WTC11 (cell line): Measurements from ENCODE around the gene SMIM24. TPM values are rescaled to one million over a fixed set of nuclear protein-coding genes. Genes with fewer than 3 reads are reported as not detected.

ENCODE experiments used
- ATAC-seq: fragments of 200-7000 bp; cut with Tn5 transposase; 2 replicates; pipeline ENCODE4 v1.10.0; 2021; ENCODE audit warnings: mild to moderate bottlenecking, moderate library complexity
- CTCF ChIA-PET: fragments of 300-600 bp; sonication (Branson Sonifier 250); formaldehyde crosslinking; loops from one replicate; lab custom pipeline; 2021; ENCODE audit warnings: antibody characterized with exemption; lab: Charles Lee
- POLR2A ChIA-PET: fragments of 350-600 bp; sonication (Branson Sonifier 250); formaldehyde crosslinking; loops from one replicate; lab custom pipeline; 2021; ENCODE audit warnings: antibody characterized with exemption; lab: Charles Lee
- DNase-seq: peaks from one replicate; pipeline ENCODE4 v3.0.0; 2021; ENCODE audit warnings: low spot score
- H3K27ac Mint-ChIP-seq: 2 replicates; pipeline ENCODE4 v1.8.0; 2021; ENCODE audit warnings: mixed read lengths
- H3K27me3 Mint-ChIP-seq: 2 replicates; pipeline ENCODE4 v1.8.0; 2021; ENCODE audit warnings: low read depth, mild to moderate bottlenecking, moderate library complexity, mixed read lengths
- H3K36me3 Mint-ChIP-seq: 2 replicates; pipeline ENCODE4 v1.8.0; 2021; ENCODE audit warnings: mixed read lengths
- H3K4me1 Mint-ChIP-seq: 2 replicates; pipeline ENCODE4 v1.8.0; 2022; ENCODE audit warnings: mixed read lengths
- H3K4me3 Mint-ChIP-seq: 2 replicates; pipeline ENCODE4 v1.8.0; 2021; ENCODE audit warnings: mild to moderate bottlenecking, moderate library complexity, mixed read lengths
- H3K9me3 Mint-ChIP-seq: 2 replicates; pipeline ENCODE4 v1.8.0; 2021; ENCODE audit warnings: mixed read lengths
- ATF1 ChIP-seq: sonication (generic); formaldehyde crosslinking; IDR thresholded peaks from 2 replicates; pipeline ENCODE4 v1.8.1; 2023; ENCODE audit warnings: mild to moderate bottlenecking, moderate library complexity, missing genetic modification reagents
- E2F1 ChIP-seq: sonication (generic); formaldehyde crosslinking; IDR thresholded peaks from 2 replicates; pipeline ENCODE4 v1.8.0; 2022; ENCODE audit warnings: mild to moderate bottlenecking, missing genetic modification reagents
- NR3C1 ChIP-seq: sonication (generic); formaldehyde crosslinking; conservative IDR thresholded peaks from 2 replicates; pipeline ENCODE4 v1.8.1; 2023; ENCODE audit warnings: low read depth, mild to moderate bottlenecking, missing genetic modification reagents
- PRDM15 ChIP-seq: sonication (generic); formaldehyde crosslinking; IDR thresholded peaks from 2 replicates; pipeline ENCODE4 v1.8.0; 2022; ENCODE audit warnings: missing genetic modification reagents
- TP53 ChIP-seq: sonication (generic); formaldehyde crosslinking; IDR thresholded peaks from 2 replicates; pipeline ENCODE4 v1.8.1; 2023; ENCODE audit warnings: mild to moderate bottlenecking, missing genetic modification reagents
- ZMAT4 ChIP-seq: fragments of 250-450 bp; sonication (Bioruptor Pico); IDR thresholded peaks from 2 replicates; pipeline ENCODE4 v1.9.0; 2021; ENCODE audit warnings: mild to moderate bottlenecking
- ZNF219 ChIP-seq: sonication (generic); formaldehyde crosslinking; IDR thresholded peaks from 2 replicates; pipeline ENCODE4 v1.8.0; 2023; ENCODE audit warnings: missing genetic modification reagents, mild to moderate bottlenecking, borderline replicate concordance
- total RNA-seq: library from RNA; stranded (reverse); gene quantifications from 3 replicates; pipeline ENCODE4 v1.2.3, GENCODE V29; 2021
- TF ChIP-seq, protein P1 (sequence below): sonication (generic); formaldehyde crosslinking; IDR thresholded peaks from 2 replicates; pipeline ENCODE4 v1.8.1; 2023; ENCODE audit warnings: mild to moderate bottlenecking, missing genetic modification reagents
- TF ChIP-seq, protein P2 (sequence below): sonication (generic); formaldehyde crosslinking; IDR thresholded peaks from 2 replicates; pipeline ENCODE4 v1.8.1; 2023; ENCODE audit warnings: mild to moderate bottlenecking, moderate library complexity, missing genetic modification reagents
- TF ChIP-seq, protein P3 (sequence below): sonication (generic); formaldehyde crosslinking; IDR thresholded peaks from 2 replicates; pipeline ENCODE4 v1.8.0; 2022; ENCODE audit warnings: mild to moderate bottlenecking, missing genetic modification reagents
- TF ChIP-seq, protein P4 (sequence below): sonication (generic); formaldehyde crosslinking; IDR thresholded peaks from 2 replicates; pipeline ENCODE4 v1.8.1; 2023; ENCODE audit warnings: mild to moderate bottlenecking, missing genetic modification reagents, borderline replicate concordance
- TF ChIP-seq, protein P5 (sequence below): sonication (generic); formaldehyde crosslinking; IDR thresholded peaks from 2 replicates; pipeline ENCODE4 v1.8.0; 2023; ENCODE audit warnings: mild to moderate bottlenecking, missing genetic modification reagents

SMIM24 gene
- total RNA-seq, 1 experiment from 2014 or later: 2.8 TPM

GRCh38 chr19:3497757-3498520, 17.6 kb upstream of the SMIM24 start:
- Mint-ChIP-seq H3K4me3 (no peak overlapping the region), H3K27ac (no peak overlapping the region), H3K4me1 (peaks cover 9% of the 10 kb centered on the region), H3K9me3 (no peaks in the 10 kb centered on the region), H3K27me3 (no peaks in the 10 kb centered on the region), H3K36me3 (peaks cover 27% of the 10 kb centered on the region)
- DNase-seq: no peak
- POLR2A ChIA-PET: no interaction called here
- CTCF ChIA-PET: no interaction called here
- TF ChIP-seq TP53: no peak
- TF ChIP-seq ZMAT4: no peak
- TF ChIP-seq ZNF219: no peak
- TF ChIP-seq, protein P1, sequence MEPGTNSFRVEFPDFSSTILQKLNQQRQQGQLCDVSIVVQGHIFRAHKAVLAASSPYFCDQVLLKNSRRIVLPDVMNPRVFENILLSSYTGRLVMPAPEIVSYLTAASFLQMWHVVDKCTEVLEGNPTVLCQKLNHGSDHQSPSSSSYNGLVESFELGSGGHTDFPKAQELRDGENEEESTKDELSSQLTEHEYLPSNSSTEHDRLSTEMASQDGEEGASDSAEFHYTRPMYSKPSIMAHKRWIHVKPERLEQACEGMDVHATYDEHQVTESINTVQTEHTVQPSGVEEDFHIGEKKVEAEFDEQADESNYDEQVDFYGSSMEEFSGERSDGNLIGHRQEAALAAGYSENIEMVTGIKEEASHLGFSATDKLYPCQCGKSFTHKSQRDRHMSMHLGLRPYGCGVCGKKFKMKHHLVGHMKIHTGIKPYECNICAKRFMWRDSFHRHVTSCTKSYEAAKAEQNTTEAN: no peak
- no peak for TF ChIP-seq NR3C1 (CRISPR knock-in tag)
- no peak for TF ChIP-seq E2F1 (CRISPR knock-in tag)
- no peak for ATAC-seq

DNA sequence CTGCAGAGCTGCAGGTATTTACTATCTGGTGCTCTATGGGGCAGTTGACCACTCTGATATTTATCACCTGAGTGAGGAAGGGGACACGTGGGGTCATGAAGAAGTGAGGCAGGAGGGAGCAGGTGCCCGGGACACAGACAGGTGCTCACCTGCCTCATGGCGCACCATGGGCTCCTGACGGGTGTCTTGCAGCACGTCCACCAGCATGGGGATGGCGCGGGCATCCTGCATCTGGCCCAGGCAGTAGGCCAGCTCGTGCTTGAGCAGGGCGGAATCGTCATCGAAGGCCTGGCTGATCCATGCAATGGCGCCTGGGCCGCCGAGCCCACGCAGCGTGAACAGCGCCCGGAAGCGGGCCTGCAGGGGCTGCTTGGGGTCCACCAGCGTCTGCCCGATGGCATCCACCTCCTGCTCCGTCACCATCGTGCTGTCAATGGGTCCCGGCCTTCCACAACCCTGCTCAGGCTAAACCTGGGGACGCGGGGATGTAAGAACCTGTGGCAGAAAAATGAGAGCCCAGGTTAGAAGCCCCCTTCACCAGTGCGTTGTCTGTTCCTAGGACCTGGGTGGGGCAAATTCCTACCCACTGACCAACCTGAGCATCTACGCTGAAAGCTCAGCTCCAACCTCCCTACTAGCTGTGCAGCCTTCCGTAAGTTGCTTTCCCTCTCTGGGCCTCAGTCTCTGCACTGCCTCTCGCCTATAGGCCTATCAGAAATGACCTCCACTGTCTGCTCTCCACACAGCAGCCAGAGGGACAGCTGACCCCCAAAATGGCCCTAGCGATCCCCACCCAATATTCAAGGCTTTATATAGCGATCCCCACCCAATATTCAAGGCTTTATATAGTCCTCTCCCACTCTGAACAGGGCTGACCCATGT, 16.3 kb upstream of the SMIM24 start:
- ATAC-seq: no peak
- Mint-ChIP-seq H3K36me3 (peaks cover 31% of the 10 kb centered on the region), H3K9me3 (no peaks in the 10 kb centered on the region), H3K4me3 (no peak overlapping the region), H3K27ac (no peak overlapping the region), H3K27me3 (no peaks in the 10 kb centered on the region), H3K4me1 (peaks cover 9% of the 10 kb centered on the region)
- POLR2A ChIA-PET: no interaction called here
- CTCF ChIA-PET: no interaction called here
- no peak for DNase-seq
- no peak for TF ChIP-seq ATF1
- no peak for TF ChIP-seq PRDM15 (CRISPR knock-in tag)
- TF ChIP-seq, protein P2, sequence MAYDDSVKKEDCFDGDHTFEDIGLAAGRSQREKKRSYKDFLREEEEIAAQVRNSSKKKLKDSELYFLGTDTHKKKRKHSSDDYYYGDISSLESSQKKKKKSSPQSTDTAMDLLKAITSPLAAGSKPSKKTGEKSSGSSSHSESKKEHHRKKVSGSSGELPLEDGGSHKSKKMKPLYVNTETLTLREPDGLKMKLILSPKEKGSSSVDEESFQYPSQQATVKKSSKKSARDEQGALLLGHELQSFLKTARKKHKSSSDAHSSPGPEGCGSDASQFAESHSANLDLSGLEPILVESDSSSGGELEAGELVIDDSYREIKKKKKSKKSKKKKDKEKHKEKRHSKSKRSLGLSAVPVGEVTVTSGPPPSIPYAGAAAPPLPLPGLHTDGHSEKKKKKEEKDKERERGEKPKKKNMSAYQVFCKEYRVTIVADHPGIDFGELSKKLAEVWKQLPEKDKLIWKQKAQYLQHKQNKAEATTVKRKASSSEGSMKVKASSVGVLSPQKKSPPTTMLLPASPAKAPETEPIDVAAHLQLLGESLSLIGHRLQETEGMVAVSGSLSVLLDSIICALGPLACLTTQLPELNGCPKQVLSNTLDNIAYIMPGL: no peak
- TF ChIP-seq, protein P3, sequence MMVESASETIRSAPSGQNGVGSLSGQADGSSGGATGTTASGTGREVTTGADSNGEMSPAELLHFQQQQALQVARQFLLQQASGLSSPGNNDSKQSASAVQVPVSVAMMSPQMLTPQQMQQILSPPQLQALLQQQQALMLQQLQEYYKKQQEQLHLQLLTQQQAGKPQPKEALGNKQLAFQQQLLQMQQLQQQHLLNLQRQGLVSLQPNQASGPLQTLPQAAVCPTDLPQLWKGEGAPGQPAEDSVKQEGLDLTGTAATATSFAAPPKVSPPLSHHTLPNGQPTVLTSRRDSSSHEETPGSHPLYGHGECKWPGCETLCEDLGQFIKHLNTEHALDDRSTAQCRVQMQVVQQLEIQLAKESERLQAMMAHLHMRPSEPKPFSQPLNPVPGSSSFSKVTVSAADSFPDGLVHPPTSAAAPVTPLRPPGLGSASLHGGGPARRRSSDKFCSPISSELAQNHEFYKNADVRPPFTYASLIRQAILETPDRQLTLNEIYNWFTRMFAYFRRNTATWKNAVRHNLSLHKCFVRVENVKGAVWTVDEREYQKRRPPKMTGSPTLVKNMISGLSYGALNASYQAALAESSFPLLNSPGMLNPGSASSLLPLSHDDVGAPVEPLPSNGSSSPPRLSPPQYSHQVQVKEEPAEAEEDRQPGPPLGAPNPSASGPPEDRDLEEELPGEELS: no peak
- TF ChIP-seq, protein P4, sequence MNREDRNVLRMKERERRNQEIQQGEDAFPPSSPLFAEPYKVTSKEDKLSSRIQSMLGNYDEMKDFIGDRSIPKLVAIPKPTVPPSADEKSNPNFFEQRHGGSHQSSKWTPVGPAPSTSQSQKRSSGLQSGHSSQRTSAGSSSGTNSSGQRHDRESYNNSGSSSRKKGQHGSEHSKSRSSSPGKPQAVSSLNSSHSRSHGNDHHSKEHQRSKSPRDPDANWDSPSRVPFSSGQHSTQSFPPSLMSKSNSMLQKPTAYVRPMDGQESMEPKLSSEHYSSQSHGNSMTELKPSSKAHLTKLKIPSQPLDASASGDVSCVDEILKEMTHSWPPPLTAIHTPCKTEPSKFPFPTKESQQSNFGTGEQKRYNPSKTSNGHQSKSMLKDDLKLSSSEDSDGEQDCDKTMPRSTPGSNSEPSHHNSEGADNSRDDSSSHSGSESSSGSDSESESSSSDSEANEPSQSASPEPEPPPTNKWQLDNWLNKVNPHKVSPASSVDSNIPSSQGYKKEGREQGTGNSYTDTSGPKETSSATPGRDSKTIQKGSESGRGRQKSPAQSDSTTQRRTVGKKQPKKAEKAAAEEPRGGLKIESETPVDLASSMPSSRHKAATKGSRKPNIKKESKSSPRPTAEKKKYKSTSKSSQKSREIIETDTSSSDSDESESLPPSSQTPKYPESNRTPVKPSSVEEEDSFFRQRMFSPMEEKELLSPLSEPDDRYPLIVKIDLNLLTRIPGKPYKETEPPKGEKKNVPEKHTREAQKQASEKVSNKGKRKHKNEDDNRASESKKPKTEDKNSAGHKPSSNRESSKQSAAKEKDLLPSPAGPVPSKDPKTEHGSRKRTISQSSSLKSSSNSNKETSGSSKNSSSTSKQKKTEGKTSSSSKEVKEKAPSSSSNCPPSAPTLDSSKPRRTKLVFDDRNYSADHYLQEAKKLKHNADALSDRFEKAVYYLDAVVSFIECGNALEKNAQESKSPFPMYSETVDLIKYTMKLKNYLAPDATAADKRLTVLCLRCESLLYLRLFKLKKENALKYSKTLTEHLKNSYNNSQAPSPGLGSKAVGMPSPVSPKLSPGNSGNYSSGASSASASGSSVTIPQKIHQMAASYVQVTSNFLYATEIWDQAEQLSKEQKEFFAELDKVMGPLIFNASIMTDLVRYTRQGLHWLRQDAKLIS (CRISPR knock-in tag): no peak
- TF ChIP-seq, protein P5, sequence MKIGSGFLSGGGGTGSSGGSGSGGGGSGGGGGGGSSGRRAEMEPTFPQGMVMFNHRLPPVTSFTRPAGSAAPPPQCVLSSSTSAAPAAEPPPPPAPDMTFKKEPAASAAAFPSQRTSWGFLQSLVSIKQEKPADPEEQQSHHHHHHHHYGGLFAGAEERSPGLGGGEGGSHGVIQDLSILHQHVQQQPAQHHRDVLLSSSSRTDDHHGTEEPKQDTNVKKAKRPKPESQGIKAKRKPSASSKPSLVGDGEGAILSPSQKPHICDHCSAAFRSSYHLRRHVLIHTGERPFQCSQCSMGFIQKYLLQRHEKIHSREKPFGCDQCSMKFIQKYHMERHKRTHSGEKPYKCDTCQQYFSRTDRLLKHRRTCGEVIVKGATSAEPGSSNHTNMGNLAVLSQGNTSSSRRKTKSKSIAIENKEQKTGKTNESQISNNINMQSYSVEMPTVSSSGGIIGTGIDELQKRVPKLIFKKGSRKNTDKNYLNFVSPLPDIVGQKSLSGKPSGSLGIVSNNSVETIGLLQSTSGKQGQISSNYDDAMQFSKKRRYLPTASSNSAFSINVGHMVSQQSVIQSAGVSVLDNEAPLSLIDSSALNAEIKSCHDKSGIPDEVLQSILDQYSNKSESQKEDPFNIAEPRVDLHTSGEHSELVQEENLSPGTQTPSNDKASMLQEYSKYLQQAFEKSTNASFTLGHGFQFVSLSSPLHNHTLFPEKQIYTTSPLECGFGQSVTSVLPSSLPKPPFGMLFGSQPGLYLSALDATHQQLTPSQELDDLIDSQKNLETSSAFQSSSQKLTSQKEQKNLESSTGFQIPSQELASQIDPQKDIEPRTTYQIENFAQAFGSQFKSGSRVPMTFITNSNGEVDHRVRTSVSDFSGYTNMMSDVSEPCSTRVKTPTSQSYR: no peak
- TF ChIP-seq E2F1 (CRISPR knock-in tag): no peak
- TF ChIP-seq ZNF219: no peak
